Naive thymus-derived CD8-positive, alpha-beta T cell (primary cell): ENCODE measurements around the gene PRKCI. TPM values are rescaled to one million over a fixed set of nuclear protein-coding genes. Genes with fewer than 3 reads are reported as not detected.
"Not testable (repeated sequence)": the region's sequence is repeated elsewhere in the genome, so short reads cannot be mapped to it uniquely, and the experiment has no call there.

Experiments used
- ATAC-seq, 2 donors: fragments of 150-1000 bp; cut with Tn5 transposase in 1 of 2; sonication (Bioruptor Pico), chemical (Tn5 transposase) in 1 of 2; 1 replicate in 1 of 2; 2 replicates in 1 of 2; pipeline ENCODE4 v1.10.0; 2021; ENCODE audit warnings: mild to moderate bottlenecking in 2 of 2, moderate library complexity in 2 of 2
- POLR2A ChIA-PET: fragments of 350-600 bp; sonication (Branson Sonifier 250); formaldehyde crosslinking; loops from one replicate; lab custom pipeline; 2021; ENCODE audit warnings: antibody characterized with exemption; lab: Charles Lee
- DNase-seq, 10 donors: peaks; one replicate each; pipeline versions ENCODE4 v3.0.0 to v3.0.0-alpha.2; 2020 to 2022
- H3K27ac Mint-ChIP-seq, 10 donors: one replicate each; pipeline ENCODE4 v1.8.0; 2020 to 2022; ENCODE audit warnings: mild to moderate bottlenecking in 10 of 10, mixed read lengths in 10 of 10, moderate library complexity in 4 of 10, inconsistent platforms in 1 of 10
- H3K27me3 Mint-ChIP-seq, 5 donors: one replicate each; pipeline ENCODE4 v1.8.0; 2021 to 2022; ENCODE audit warnings: mixed read lengths in 5 of 5
- H3K36me3 Mint-ChIP-seq, 3 donors: one replicate each; pipeline ENCODE4 v1.8.0; 2020 to 2022; ENCODE audit warnings: mixed read lengths in 3 of 3, mild to moderate bottlenecking in 2 of 3, inconsistent platforms in 1 of 3
- H3K4me1 Mint-ChIP-seq, 4 donors: one replicate each; pipeline ENCODE4 v1.8.0; 2021 to 2022; ENCODE audit warnings: mixed read lengths in 4 of 4
- H3K4me3 Mint-ChIP-seq, 10 donors: one replicate each; pipeline ENCODE4 v1.8.0; 2020 to 2022; ENCODE audit warnings: mild to moderate bottlenecking in 10 of 10, mixed read lengths in 10 of 10, moderate library complexity in 6 of 10, inconsistent platforms in 1 of 10
- H3K9me3 Mint-ChIP-seq, 9 donors: one replicate each; pipeline ENCODE4 v1.8.0; 2020 to 2022; ENCODE audit warnings: mixed read lengths in 9 of 9, mild to moderate bottlenecking in 3 of 9, inconsistent platforms in 1 of 9, moderate library complexity in 1 of 9
- polyA plus RNA-seq, 3 donors: library from polyadenylated mRNA; unstranded; fragments of 300-500 nt; fragmentation: Illumina TruSeq; gene quantifications; one replicate each; pipeline ENCODE4 v1.2.3, GENCODE V29; 2021
- total RNA-seq, 8 experiments: library from RNA in 2 of 8; stranded (reverse) in 2 of 8; gene quantifications; one replicate each; pipeline ENCODE4 v1.2.3 and lab custom pipeline; 2021 to 2026

PRKCI gene
- total and polyA plus RNA-seq, 5 experiments from 2014 or later: 10.8 to 27.8 (median 15.0) TPM

GRCh38 chr3:170307671-170308405, 85.6 kb downstream of the PRKCI start:
- Mint-ChIP-seq H3K4me3 (no peak overlapping the region), H3K9me3 (no peaks in the 10 kb centered on the region), H3K36me3 (peaks cover 0 to 1% (median 0%) of the 10 kb centered on the region in 3 donors), H3K27ac (peak overlapping the region in 2 of 10 donors; percentile 59 to 63), H3K4me1 (peaks cover 0 to 10% (median 0%) of the 10 kb centered on the region in 4 donors), H3K27me3 (no peaks in the 10 kb centered on the region)
- DNase-seq (no peak), ATAC-seq (no peak)
- POLR2A ChIA-PET: interaction anchor here (0.6 kb wide), 1 partner anchor 539 kb away, joined by 3 read pairs; no protein-coding TSS in a partner anchor

- Mint-ChIP-seq H3K27me3 (no peaks in the 10 kb centered on the region), H3K9me3 (no peaks in the 10 kb centered on the region)
- no peak for ATAC-seq
Measured at GRCh38 chr3:170309046-170309445, 86.8 kb downstream of the PRKCI start.

GRCh38 chr3:170317954-170318353, 95.7 kb downstream of the PRKCI start:
- H3K27ac Mint-ChIP-seq: no peak overlapping the region
- POLR2A ChIA-PET: interaction anchor here (0.7 kb wide), 1 partner anchor 164 kb away, joined by 3 read pairs; no protein-coding TSS in a partner anchor
- H3K27me3 Mint-ChIP-seq: peaks cover 0 to 3% (median 0%) of the 10 kb centered on the region in 5 donors
- DNase-seq (no peak), ATAC-seq (no peak)
- H3K4me3 Mint-ChIP-seq: no peak overlapping the region
- H3K4me1 Mint-ChIP-seq: no peaks in the 10 kb centered on the region
- H3K36me3 Mint-ChIP-seq: no peaks in the 10 kb centered on the region
- H3K9me3 Mint-ChIP-seq: no peaks in the 10 kb centered on the region

More at GRCh38 chr3:170309046-170309445, 86.8 kb downstream of the PRKCI start:
- Mint-ChIP-seq H3K36me3 (no peaks in the 10 kb centered on the region), H3K27ac (no peak overlapping the region), H3K4me3 (no peak overlapping the region), H3K4me1 (peaks cover 0 to 10% (median 0%) of the 10 kb centered on the region in 4 donors)
- DNase-seq: no peak
- POLR2A ChIA-PET: interaction anchor here (0.7 kb wide), 1 partner anchor 8 kb away, joined by 3 read pairs; no protein-coding TSS in a partner anchor

- ATAC-seq (no peak), DNase-seq (no peak)
- no peaks in the 10 kb centered on the region for H3K9me3 Mint-ChIP-seq
- peak overlapping the region in 1 of 10 donors; percentile 66 for H3K27ac Mint-ChIP-seq
- peaks cover 0 to 3% (median 0%) of the 10 kb centered on the region in 5 donors for H3K27me3 Mint-ChIP-seq
- no peaks in the 10 kb centered on the region for H3K36me3 Mint-ChIP-seq
- H3K4me1 Mint-ChIP-seq: no peaks in the 10 kb centered on the region
- POLR2A ChIA-PET: interaction anchor here (0.6 kb wide), 1 partner anchor 119 kb away, joined by 4 read pairs; no protein-coding TSS in a partner anchor
- no peak overlapping the region for H3K4me3 Mint-ChIP-seq
Measured at GRCh38 chr3:170320461-170321121, 98.4 kb downstream of the PRKCI start.

- Mint-ChIP-seq H3K27me3 (peaks cover 0 to 3% (median 0%) of the 10 kb centered on the region in 5 donors), H3K9me3 (no peaks in the 10 kb centered on the region), H3K4me3 (no peak overlapping the region), H3K36me3 (no peaks in the 10 kb centered on the region), H3K4me1 (peaks cover 0 to under 1% (median 0%) of the 10 kb centered on the region in 4 donors), H3K27ac (no peak overlapping the region)
- POLR2A ChIA-PET: interaction anchor here (0.6 kb wide), 1 partner anchor 120 kb away, joined by 4 read pairs; no protein-coding TSS in a partner anchor
- ATAC-seq: no peak
- no peak for DNase-seq
Measured at GRCh38 chr3:170321321-170322034, 99.3 kb downstream of the PRKCI start.

- no peak overlapping the region for H3K4me3 Mint-ChIP-seq
- H3K4me1 Mint-ChIP-seq: peaks cover 0 to 4% (median 0%) of the 10 kb centered on the region in 4 donors
- no peak for DNase-seq
- H3K27me3 Mint-ChIP-seq: peaks cover 0 to 3% (median 0%) of the 10 kb centered on the region in 5 donors
- POLR2A ChIA-PET: no interaction called here
- H3K27ac Mint-ChIP-seq: no peak overlapping the region
- ATAC-seq: no peak
- no peaks in the 10 kb centered on the region for H3K36me3 Mint-ChIP-seq
- H3K9me3 Mint-ChIP-seq: no peaks in the 10 kb centered on the region
Measured at GRCh38 chr3:170322566-170323269, 100.5 kb downstream of the PRKCI start.

- Mint-ChIP-seq H3K27me3 (peaks cover 0 to 3% (median 0%) of the 10 kb centered on the region in 5 donors), H3K27ac (no peak overlapping the region), H3K4me1 (peaks cover 0 to 4% (median 0%) of the 10 kb centered on the region in 4 donors), H3K9me3 (peaks cover 0 to 2% (median 0%) of the 10 kb centered on the region in 9 donors), H3K4me3 (no peak overlapping the region), H3K36me3 (no peaks in the 10 kb centered on the region)
- POLR2A ChIA-PET: no interaction called here
- no peak for DNase-seq
- no peak for ATAC-seq
Measured at GRCh38 chr3:170323331-170323730, 101.1 kb downstream of the PRKCI start.

- DNase-seq (no peak), ATAC-seq (no peak)
- POLR2A ChIA-PET: no interaction called here
- Mint-ChIP-seq H3K4me3 (no peak overlapping the region), H3K27me3 (no peaks in the 10 kb centered on the region), H3K4me1 (peaks cover 0 to 4% (median 0%) of the 10 kb centered on the region in 4 donors), H3K27ac (no peak overlapping the region), H3K9me3 (peaks cover 0 to 2% (median 0%) of the 10 kb centered on the region in 9 donors), H3K36me3 (no peaks in the 10 kb centered on the region)
Measured at GRCh38 chr3:170324962-170325361, 102.7 kb downstream of the PRKCI start.

GRCh38 chr3:170327040-170327808, 105.0 kb downstream of the PRKCI start:
- POLR2A ChIA-PET: no interaction called here
- H3K27ac Mint-ChIP-seq: no peak overlapping the region

GRCh38 chr3:170327868-170328548, 105.8 kb downstream of the PRKCI start:
- POLR2A ChIA-PET, H3K36me3 Mint-ChIP-seq, H3K4me3 Mint-ChIP-seq, H3K4me1 Mint-ChIP-seq, DNase-seq, ATAC-seq, H3K27ac Mint-ChIP-seq, H3K9me3 Mint-ChIP-seq, H3K27me3 Mint-ChIP-seq: not testable (repeated sequence)

More at GRCh38 chr3:170327040-170327808, 105.0 kb downstream of the PRKCI start:
- H3K4me3 Mint-ChIP-seq: no peak overlapping the region
- peaks cover 0 to 8% (median 0%) of the 10 kb centered on the region in 4 donors for H3K4me1 Mint-ChIP-seq
- H3K9me3 Mint-ChIP-seq: peaks cover 0 to 2% (median 0%) of the 10 kb centered on the region in 9 donors
- H3K36me3 Mint-ChIP-seq: no peaks in the 10 kb centered on the region
- ATAC-seq (no peak), DNase-seq (peak in 1 of 10 donors; percentile 7)
- H3K27me3 Mint-ChIP-seq: peaks cover 0 to under 1% (median 0%) of the 10 kb centered on the region in 5 donors

- Mint-ChIP-seq H3K27ac (no peak overlapping the region), H3K27me3 (peaks cover 0 to 2% (median 0%) of the 10 kb centered on the region in 5 donors), H3K4me3 (no peak overlapping the region), H3K4me1 (peaks cover 0 to 10% (median 0%) of the 10 kb centered on the region in 4 donors), H3K36me3 (no peaks in the 10 kb centered on the region), H3K9me3 (peaks cover 0 to 2% (median 0%) of the 10 kb centered on the region in 9 donors)
- no peak for ATAC-seq
- POLR2A ChIA-PET: no interaction called here
- no peak for DNase-seq
Measured at GRCh38 chr3:170330366-170330765, 108.1 kb downstream of the PRKCI start.
